Activated T-cell treated with anti-CD3 and anti-CD28 coated beads, Interleukin-2, amount 50 U/mL, for 72 hours (primary cell): ENCODE results near the gene DIAPH1. TPM values are rescaled to one million over a fixed set of nuclear protein-coding genes. Genes with fewer than 3 reads are reported as not detected.

Source experiments
- ATAC-seq, 2 donors: fragments of 150-1000 bp; cut with Tn5 transposase; replicated peaks in 1 of 2; 2 replicates each; pipeline ENCODE4 v1.10.0; 2021; ENCODE audit warnings: moderate library complexity in 2 of 2, mild to moderate bottlenecking in 1 of 2
- DNase-seq, 2 donors: peaks; one replicate each; pipeline ENCODE4 v3.0.0; 2021 to 2022; ENCODE audit warnings: mixed read lengths in 1 of 2
- H3K27ac Mint-ChIP-seq: one replicate; pipeline ENCODE4 v1.8.0; 2022; ENCODE audit warnings: mild to moderate bottlenecking, moderate library complexity, mixed read lengths
- H3K27me3 Mint-ChIP-seq: one replicate; pipeline ENCODE4 v1.8.0; 2022; ENCODE audit warnings: low read depth, mixed read lengths
- H3K36me3 Mint-ChIP-seq, 2 donors: one replicate each; pipeline ENCODE4 v1.8.0; 2022; ENCODE audit warnings: mixed read lengths in 2 of 2, mild to moderate bottlenecking in 1 of 2; ENCODE audit not compliant: insufficient read depth in 2 of 2
- H3K4me1 Mint-ChIP-seq: one replicate; pipeline ENCODE4 v1.8.0; 2022; ENCODE audit warnings: low read depth, mixed read lengths
- H3K4me3 Mint-ChIP-seq, 2 donors: one replicate each; pipeline ENCODE4 v1.8.0; 2022; ENCODE audit warnings: mild to moderate bottlenecking in 2 of 2, mixed read lengths in 2 of 2, moderate library complexity in 2 of 2
- H3K9me3 Mint-ChIP-seq, 2 donors: one replicate each; pipeline ENCODE4 v1.8.0; 2022; ENCODE audit warnings: mixed read lengths in 2 of 2
- total RNA-seq, 2 donors: library from RNA; stranded (reverse); gene quantifications; one replicate each; pipeline ENCODE4 v1.2.3, GENCODE V29; 2022

Gene DIAPH1
- total RNA-seq, 2 donors from 2014 or later = 162 to 165 TPM

DNA sequence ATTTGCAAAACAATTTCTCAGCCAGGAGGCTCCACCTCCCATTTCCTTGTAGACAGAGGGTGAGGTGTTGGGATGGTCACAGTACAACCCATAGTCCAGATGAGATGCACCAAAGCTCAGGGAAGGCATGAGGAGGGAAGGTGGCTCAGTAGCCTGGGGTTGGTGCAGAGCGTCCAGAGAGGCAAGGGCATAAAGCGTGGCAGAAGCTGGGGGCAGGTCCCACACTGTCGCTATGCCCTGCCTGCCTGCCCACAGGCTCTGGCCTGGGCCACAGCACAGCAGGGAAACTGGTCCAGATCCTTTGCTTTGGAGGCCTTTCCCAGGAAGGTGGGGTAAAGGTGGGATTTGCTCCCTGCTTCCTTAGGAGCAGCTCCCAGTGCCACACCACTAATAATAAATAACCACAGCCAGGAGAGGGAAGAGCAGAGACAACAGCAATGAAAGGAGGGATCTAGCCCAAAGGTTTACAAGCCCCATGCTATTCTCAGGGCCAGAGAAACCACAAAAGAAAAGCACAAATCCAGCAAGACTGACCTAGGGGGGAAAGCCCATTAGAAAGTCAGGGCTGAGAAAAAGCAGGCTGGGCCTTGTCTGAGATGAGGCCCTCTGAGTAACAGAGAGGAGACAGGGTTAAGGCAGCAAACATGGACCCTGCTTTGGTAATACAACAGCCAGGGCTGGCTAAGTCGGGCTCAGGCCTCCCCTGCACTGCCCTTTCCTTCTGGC, 102.7 kb downstream of the DIAPH1 start:
- ATAC-seq (no peak), DNase-seq (no peak)
- Mint-ChIP-seq H3K27me3 (no peaks in the 10 kb centered on the region), H3K4me3 (no peak overlapping the region), H3K27ac (peak overlapping the region; percentile 41), H3K9me3 (no peaks in the 10 kb centered on the region), H3K4me1 (peaks cover 57% of the 10 kb centered on the region), H3K36me3 (peaks cover 6 to 14% of the 10 kb centered on the region in 2 donors)

DNA sequence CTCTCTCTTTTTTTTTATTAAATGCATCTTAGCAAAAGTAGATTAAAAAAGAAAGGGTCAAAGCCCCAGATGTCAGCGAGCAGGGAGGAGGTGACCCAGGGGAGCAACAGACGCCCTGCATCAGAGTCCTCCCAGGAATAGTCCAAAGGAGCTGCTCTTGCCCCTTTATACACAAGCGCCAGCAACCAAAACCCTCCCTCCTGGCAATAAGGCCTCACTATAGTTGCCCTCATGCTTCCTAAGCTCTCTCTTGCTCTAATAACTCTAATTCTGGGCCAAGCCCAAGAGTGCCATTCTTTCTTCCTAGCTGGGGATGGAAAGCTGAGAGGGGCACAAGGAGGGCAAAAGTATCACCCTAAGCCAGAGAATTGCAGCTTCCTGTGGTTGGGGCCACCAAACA, 103.7 kb downstream of the DIAPH1 start:
- DNase-seq (no peak), ATAC-seq (no peak)
- Mint-ChIP-seq H3K36me3 (peaks cover 3 to 8% of the 10 kb centered on the region in 2 donors), H3K27me3 (no peaks in the 10 kb centered on the region), H3K4me3 (no peak overlapping the region), H3K27ac (no peak overlapping the region), H3K4me1 (peaks cover 47% of the 10 kb centered on the region), H3K9me3 (no peaks in the 10 kb centered on the region)

DNA sequence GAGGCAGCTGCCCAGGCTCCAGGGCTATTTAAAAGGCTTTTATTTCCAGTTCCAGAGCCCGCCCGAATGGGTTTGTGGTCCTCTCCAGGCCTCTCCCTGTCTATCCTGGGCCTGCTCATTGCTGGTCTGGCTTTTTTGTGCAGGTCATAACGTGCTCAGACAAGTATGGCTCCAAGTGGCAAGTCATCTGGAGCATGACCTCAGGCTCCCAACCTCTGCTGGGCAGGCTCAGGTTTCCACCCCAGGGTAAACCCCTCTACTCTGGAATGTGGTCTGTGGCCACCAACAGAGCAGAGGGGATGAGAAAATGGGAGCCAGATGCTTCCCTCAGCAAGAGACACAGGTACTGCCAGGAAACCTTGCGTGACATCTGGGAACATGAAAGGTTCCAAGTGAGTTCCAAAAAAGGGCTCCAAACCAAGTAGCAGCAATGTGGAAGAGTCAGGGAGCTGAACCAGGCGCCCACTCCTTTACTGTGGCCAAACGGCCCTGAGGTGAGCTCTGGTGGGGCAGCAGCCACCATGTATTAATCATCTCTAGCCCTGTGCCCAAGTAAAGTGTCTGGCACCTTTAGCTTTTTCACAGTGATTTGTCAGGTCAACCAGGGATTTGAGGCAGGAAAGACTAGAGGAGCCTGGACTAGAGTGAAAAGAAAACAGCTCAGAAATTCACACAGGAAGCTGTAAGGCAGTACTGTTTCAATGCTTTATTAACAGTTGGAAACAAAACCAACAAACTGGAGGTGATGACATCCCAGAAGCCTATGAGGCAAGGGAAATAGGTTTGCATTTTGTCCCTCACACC, 104.3 kb downstream of the DIAPH1 start:
- ATAC-seq (peak; percentile 5 to 12), DNase-seq (no peak)
- no peaks in the 10 kb centered on the region for H3K9me3 Mint-ChIP-seq
- H3K4me1 Mint-ChIP-seq = peaks cover 47% of the 10 kb centered on the region
- no peak overlapping the region for H3K27ac Mint-ChIP-seq
- H3K36me3 Mint-ChIP-seq = peaks cover 3 to 4% of the 10 kb centered on the region in 2 donors
- peak overlapping the region; percentile 78 to 96 for H3K4me3 Mint-ChIP-seq
- no peaks in the 10 kb centered on the region for H3K27me3 Mint-ChIP-seq

DNA sequence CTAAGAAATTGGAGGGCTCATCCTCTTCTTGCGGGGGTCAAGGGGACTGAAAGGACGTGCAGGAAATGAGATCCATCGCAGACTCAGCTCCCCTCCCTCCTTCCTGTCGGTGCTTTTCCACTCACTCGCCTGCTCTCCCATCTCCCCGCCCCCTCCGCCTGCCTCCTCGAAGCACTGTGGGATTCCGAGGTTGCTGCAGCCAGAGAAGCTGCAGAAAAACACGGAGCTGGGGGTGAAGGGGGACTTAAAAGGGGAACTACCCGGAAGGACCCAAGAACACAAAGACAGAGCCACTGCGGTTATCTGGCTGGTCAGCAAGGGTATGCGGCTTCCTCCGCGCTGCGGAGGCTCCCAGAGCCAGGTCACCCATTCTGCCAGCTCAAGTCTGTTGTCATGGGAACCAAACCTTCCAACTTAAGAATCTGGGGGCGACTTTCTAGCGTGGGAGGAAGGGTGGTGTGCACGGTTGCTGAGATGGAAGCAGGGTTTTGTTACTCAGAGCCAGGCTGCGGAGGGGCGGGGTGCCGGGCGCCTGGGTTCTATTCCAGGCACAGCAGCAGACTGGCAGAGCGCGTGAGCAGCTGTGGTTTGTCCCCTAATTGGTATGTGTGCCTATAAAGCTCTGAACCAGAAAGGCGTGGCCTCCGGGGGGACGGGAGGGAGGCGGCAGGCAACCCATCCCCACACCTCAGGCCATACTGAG, 105.0 kb downstream of the DIAPH1 start:
- H3K9me3 Mint-ChIP-seq = no peaks in the 10 kb centered on the region
- DNase-seq = peak; percentile 64 to 69
- peaks cover 54% of the 10 kb centered on the region for H3K4me1 Mint-ChIP-seq
- peak overlapping the region; percentile 78 to 96 for H3K4me3 Mint-ChIP-seq
- H3K27me3 Mint-ChIP-seq = no peaks in the 10 kb centered on the region
- ATAC-seq = peak; percentile 59 to 68
- H3K36me3 Mint-ChIP-seq = peaks cover 3 to 4% of the 10 kb centered on the region in 2 donors
- no peak overlapping the region for H3K27ac Mint-ChIP-seq

DNA sequence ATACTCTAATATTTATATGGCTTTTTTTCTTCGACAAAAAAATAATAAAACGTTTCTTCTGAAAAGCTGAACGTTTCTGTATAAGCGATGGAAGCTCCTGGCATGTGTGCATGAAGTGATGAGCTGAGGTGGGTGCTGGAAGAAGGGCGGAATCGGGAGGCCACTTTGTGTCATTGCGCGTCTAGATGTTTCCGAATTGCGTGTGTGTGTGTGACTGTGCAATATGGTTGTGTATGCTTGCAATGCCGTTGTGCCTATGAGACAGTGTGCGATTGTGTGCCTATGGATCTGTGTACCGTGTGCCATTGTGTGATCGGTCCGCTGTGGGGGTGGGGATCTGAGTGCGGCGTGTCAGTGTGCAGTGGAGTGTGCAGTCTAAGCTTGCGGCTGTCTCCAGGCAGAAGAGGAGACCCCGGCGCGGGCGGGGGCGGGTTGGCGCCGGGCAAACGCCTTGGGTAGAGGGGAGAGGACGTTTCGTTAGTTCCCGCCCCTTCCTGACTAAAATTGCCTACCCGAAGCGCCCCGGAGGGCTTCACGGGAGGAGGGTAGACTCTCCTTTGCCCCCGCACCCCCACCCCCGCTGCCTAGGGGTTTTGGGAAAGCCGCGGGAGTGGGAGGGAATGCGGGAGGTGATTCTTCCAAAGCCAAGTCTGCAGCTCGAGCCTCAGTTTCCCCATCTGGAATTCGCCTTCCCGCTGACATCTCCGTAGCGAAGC, 105.7 kb downstream of the DIAPH1 start:
- peak overlapping the region; percentile 6 for H3K27ac Mint-ChIP-seq
- peak overlapping the region; percentile 78 to 96 for H3K4me3 Mint-ChIP-seq
- peak; percentile 48 to 67 for ATAC-seq
- DNase-seq = peak; percentile 36 to 41
- no peaks in the 10 kb centered on the region for H3K9me3 Mint-ChIP-seq
- H3K4me1 Mint-ChIP-seq = peaks cover 54% of the 10 kb centered on the region
- no peaks in the 10 kb centered on the region for H3K27me3 Mint-ChIP-seq
- H3K36me3 Mint-ChIP-seq = peaks cover 2 to 3% of the 10 kb centered on the region in 2 donors

DNA sequence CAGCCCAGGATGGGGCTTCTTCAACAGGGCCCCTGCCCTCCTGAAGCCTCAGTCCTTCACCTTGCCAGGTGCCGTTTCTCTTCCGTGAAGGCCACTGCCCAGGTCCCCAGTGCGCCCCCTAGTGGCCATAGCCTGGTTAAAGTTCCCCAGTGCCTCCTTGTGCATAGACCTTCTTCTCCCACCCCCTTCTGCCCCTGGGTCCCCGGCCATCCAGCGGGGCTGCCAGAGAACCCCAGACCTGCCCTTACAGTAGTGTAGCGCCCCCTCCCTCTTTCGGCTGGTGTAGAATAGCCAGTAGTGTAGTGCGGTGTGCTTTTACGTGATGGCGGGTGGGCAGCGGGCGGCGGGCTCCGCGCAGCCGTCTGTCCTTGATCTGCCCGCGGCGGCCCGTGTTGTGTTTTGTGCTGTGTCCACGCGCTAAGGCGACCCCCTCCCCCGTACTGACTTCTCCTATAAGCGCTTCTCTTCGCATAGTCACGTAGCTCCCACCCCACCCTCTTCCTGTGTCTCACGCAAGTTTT, 106.3 kb downstream of the DIAPH1 start:
- peak; percentile 46 to 47 for ATAC-seq

DNA sequence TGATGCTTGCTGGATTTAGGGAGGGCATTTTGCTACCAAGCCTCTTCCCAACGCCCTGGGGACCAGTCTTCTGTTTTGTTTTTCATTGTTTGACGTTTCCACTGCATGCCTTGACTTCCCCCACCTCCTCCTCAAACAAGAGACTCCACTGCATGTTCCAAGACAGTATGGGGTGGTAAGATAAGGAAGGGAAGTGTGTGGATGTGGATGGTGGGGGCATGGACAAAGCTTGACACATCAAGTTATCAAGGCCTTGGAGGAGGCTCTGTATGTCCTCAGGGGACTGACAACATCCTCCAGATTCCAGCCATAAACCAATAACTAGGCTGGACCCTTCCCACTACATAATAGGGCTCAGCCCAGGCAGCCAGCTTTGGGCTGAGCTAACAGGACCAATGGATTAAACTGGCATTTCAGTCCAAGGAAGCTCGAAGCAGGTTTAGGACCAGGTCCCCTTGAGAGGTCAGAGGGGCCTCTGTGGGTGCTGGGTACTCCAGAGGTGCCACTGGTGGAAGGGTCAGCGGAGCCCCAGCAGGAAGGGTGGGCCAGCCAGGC, 107.0 kb downstream of the DIAPH1 start:
- H3K27me3 Mint-ChIP-seq = no peaks in the 10 kb centered on the region
- peaks cover 1 to 2% of the 10 kb centered on the region in 2 donors for H3K36me3 Mint-ChIP-seq
- H3K9me3 Mint-ChIP-seq = no peaks in the 10 kb centered on the region
- H3K27ac Mint-ChIP-seq = no peak overlapping the region
- no peak overlapping the region for H3K4me3 Mint-ChIP-seq
- H3K4me1 Mint-ChIP-seq = peaks cover 54% of the 10 kb centered on the region
- DNase-seq (no peak), ATAC-seq (no peak)

More for the DNA sequence above, 106.3 kb downstream of the DIAPH1 start:
- Mint-ChIP-seq H3K27ac (peak overlapping the region; percentile 43), H3K36me3 (peaks cover 1 to 3% of the 10 kb centered on the region in 2 donors), H3K4me3 (peak overlapping the region; percentile 78 to 96), H3K4me1 (peaks cover 54% of the 10 kb centered on the region), H3K27me3 (no peaks in the 10 kb centered on the region), H3K9me3 (no peaks in the 10 kb centered on the region)
- peak; percentile 87 to 92 for DNase-seq

DNA sequence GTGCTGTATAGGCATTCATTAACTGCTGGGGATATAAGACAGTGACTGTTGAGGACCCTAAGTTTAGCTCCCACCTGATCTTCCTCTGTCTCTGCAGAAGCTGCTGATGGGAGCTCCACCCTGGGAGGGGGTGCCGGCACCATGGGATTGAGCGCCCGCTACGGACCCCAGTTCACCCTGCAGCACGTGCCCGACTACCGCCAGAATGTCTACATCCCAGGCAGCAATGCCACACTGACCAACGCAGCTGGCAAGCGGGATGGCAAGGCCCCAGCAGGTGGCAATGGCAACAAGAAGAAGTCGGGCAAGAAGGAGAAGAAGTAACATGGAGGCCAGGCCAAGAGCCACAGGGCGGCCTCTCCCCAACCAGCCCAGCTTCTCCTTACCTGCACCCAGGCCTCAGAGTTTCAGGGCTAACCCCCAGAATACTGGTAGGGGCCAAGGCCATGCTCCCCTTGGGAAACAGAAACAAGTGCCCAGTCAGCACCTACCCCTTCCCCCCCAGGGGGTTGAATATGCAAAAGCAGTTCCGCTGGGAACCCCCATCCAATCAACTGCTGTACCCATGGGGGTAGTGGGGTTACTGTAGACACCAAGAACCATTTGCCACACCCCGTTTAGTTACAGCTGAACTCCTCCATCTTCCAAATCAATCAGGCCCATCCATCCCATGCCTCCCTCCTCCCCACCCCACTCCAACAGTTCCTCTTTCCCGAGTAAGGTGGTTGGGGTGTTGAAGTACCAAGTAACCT, 107.8 kb downstream of the DIAPH1 start:
- Mint-ChIP-seq H3K27me3 (no peaks in the 10 kb centered on the region), H3K4me3 (no peak overlapping the region), H3K4me1 (peaks cover 50% of the 10 kb centered on the region), H3K36me3 (peaks cover 1 to 2% of the 10 kb centered on the region in 2 donors), H3K27ac (no peak overlapping the region), H3K9me3 (no peaks in the 10 kb centered on the region)
- ATAC-seq (no peak), DNase-seq (no peak)

DNA sequence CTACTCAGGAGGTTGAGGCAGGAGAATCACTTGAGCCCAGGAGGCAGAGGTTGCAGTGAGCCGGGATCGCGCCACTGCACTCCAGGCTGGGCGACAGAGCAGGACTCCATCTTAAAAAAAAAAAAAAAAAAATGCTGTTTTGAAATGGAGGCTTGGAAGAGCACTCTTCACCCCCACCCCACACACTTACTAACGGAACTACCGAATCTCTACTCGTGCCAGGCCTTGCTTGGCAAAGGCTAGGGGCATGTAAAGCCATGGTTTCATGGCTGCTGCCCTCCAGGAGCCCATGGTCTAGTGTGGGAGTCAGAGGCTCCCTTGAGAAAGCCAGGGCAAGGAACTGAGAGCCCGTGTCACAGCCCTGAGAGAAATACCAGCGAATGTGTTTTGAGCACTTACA, 108.6 kb downstream of the DIAPH1 start:
- H3K36me3 Mint-ChIP-seq = peaks cover 1 to 2% of the 10 kb centered on the region in 2 donors
- ATAC-seq = no peak

DNA sequence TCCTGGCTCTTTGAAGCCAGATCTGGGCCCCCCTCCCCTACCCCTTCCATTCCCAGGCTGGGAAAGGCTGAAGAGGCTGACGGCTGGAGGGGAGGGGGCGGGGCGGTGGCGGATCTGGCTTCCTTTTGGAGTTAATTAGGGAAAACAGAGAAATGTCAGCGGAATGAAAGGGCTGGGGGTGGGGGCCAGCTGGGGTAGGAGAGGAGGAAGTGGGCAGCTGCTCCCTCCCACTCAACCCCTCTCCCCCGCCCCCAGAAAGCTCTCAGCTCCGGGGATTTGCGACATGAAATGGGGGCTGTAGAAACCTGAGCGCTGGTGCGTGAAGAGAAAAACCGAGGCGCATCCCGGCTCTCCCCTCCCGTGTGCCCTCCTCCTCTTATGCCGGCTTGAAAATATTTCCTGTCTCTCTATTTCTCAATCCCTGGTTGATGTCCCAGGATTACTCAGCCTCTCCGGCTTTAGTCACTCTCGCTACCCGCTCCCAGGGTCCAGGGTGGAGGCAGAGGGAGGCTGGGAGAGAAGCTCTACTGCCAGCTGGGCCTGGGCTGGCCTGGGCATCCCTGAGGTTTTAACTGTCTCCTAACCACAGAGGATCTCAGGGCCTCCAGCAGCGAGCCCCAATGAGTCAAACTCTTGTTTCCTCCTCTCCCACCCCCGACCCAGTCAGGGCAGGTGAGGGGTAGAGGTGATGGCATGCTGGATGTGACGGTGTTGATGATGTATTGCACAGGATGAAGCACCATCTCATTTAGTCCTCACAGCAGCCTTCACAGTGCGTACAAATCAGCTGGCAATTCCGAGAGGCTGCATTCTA, 109.8 kb downstream of the DIAPH1 start:
- DNase-seq (peak; percentile 32 to 35), ATAC-seq (peak; percentile 27 to 42)
- Mint-ChIP-seq H3K9me3 (no peaks in the 10 kb centered on the region), H3K27ac (no peak overlapping the region), H3K4me1 (peaks cover 33% of the 10 kb centered on the region), H3K4me3 (peak overlapping the region; percentile 56 to 68), H3K27me3 (no peaks in the 10 kb centered on the region), H3K36me3 (peaks cover 0 to 2% of the 10 kb centered on the region in 2 donors)

More for the DNA sequence above, 108.6 kb downstream of the DIAPH1 start:
- H3K4me1 Mint-ChIP-seq = peaks cover 45% of the 10 kb centered on the region
- H3K27me3 Mint-ChIP-seq = no peaks in the 10 kb centered on the region
- no peaks in the 10 kb centered on the region for H3K9me3 Mint-ChIP-seq
- no peak overlapping the region for H3K4me3 Mint-ChIP-seq
- DNase-seq = no peak
- no peak overlapping the region for H3K27ac Mint-ChIP-seq

DNA sequence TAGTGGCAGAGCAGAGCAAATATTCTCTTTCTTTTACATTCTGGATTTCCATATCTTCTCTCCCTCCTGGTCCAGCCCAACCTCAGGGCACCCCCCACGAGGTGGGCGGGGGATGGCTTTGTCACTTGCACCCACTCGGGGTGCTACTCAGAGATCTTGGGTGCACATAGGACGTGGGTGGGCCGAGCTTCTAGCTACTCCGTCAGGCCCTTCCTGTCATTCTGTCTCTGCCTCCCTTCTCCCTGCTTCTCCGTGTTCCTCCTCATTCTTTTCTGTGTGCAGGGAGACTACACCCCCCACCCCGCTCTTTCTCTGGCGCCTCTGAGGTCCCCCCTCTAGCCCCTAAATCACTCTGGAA, 110.4 kb downstream of the DIAPH1 start:
- no peak overlapping the region for H3K27ac Mint-ChIP-seq
- H3K27me3 Mint-ChIP-seq = no peaks in the 10 kb centered on the region
- peaks cover 0 to 2% of the 10 kb centered on the region in 2 donors for H3K36me3 Mint-ChIP-seq
- H3K9me3 Mint-ChIP-seq = no peaks in the 10 kb centered on the region
- H3K4me3 Mint-ChIP-seq = no peak overlapping the region
- ATAC-seq (no peak), DNase-seq (no peak)
- H3K4me1 Mint-ChIP-seq = peaks cover 27% of the 10 kb centered on the region
